Right ventricle myocardium superior (tissue), 1 donor: ENCODE results near the gene CSNK1E. TPM values are rescaled to one million over a fixed set of nuclear protein-coding genes. Genes with fewer than 3 reads are reported as not detected.

Experiments
- ATAC-seq: fragments of 200-7000 bp; cut with Tn5 transposase; one replicate; pipeline ENCODE4 v1.9.1; 2020; ENCODE audit warnings: mild to moderate bottlenecking; ENCODE audit not compliant: poor library complexity
- DNase-seq: peaks from one replicate; pipeline ENCODE4 v3.0.0-alpha.2; 2020
- intact Hi-C: fragments of 100-400 bp; cut with DNase I; formaldehyde crosslinking; loops from one replicate; pipeline ENCODE4 v1.11.2; 2022
- total RNA-seq: library from RNA; stranded (reverse); fragmentation: NEBNext Ultra II Directional; extraction: Animal tissue kit (Norgen Biotek cat#: 25700); gene quantifications from one replicate; pipeline ENCODE4 v1.2.1, GENCODE V29; 2021
- donor health status: DM: no; HTN: yes; CAD: no; lungs with severe emphysema.

Gene CSNK1E
- total RNA-seq, 1 donor from 2014 or later, result 65.7 TPM

DNA sequence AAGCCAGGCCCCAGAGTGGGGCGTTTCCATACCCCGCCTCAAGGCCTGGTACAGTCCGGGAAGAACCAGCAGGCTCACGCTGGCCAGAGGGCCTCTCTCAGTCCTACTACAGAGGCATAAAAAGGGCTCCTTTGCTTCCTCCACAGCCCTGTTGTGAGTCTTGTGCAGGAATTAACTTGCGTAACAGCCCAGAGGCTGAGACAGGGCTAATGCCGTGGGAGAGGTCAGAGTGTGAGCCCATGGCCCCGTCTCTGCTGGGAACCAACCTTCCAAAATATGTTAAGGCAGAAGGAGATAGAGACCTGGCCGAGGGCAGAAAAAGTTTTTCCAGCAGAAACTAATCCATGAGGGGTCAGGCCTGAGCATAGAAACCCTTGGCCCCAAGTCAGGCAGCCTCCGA is 24.5 kb downstream of the CSNK1E start:
- ATAC-seq, result peak; percentile 5
- intact Hi-C loops, result no loop called here

GRCh38 chr22:38291201-38291777 is 25.9 kb downstream of the CSNK1E start:
- ATAC-seq, result no peak
- no peak for DNase-seq
- intact Hi-C loops, result no loop called here

More for the DNA sequence above, 24.5 kb downstream of the CSNK1E start:
- DNase-seq, result no peak

DNA sequence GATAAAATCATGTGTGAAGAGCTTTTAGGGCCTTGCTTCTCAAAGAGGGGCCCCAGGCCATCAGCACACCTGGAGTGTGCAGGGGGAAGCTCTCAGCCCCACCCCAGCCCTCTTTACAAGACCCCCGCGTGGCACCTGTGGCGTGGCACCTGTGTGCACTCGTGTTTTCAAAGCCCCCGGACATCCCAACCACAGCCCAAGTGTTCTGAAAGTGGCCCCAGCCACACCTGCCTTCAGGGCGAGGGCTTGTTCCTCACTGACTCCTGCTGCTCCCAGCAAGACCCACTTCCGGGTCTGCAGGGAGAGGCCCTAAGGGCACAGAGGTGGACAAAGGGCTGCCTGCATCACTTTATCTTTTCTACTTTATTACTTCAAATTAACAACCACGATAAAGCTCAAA is 26.9 kb downstream of the CSNK1E start:
- no peak for DNase-seq

DNA sequence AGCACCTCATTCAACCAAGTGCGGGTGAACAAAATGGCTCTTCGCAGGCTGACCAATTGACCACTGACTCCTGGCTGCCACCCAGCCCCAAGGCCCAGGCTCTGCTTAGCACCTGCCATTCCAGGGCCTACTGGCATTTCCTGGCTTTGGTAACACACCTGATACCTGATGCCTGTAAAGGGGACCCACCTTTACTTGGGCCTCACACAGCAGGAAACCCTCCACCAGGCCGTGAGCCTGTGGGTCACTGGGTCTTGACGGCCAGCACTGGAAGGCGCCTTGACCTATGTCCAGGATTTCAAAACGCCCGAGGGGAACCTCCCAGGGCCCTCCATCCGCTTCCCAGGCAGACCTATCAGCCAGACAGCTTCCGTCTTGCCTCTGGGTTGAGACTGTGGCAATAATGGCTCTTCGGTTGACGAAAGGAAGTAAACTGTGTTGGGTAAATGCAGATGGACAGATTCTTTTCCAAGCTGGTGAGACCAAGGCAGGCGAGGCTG is 27.6 kb downstream of the CSNK1E start:
- ATAC-seq (peak; percentile 13), DNase-seq (no peak)
- intact Hi-C loops, result no loop called here

More for the DNA sequence above, 26.9 kb downstream of the CSNK1E start:
- ATAC-seq, result no peak
- intact Hi-C loops, result no loop called here

GRCh38 chr22:38286915-38287669 is 30.1 kb downstream of the CSNK1E start:
- ATAC-seq (no peak), DNase-seq (no peak)
- intact Hi-C loops, result no loop called here

DNA sequence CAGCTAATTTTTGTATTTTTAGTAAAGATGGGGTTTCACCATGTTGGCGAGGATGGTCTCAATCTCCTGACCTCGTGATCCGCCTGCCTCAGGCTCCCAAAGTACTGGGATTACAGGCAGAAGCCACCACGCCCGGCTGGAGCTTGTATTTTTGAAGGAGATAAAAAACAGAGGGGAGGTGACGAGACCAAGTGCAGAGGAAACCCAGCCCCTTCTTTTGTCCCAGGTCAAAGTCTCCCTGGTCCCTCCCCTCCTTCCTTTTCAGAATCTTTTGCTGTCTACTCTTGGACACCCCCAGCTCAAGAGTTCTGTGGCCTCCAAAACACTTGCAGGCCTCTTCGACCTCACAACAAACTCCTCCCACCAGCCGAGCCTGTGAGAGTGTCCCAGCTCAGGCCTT is 32.2 kb downstream of the CSNK1E start:
- DNase-seq (no peak), ATAC-seq (no peak)
- intact Hi-C loops, result no loop called here

- DNase-seq (no peak), ATAC-seq (peak; percentile 48)
Observed at GRCh38 chr22:38284042-38284402, 33.2 kb downstream of the CSNK1E start.

DNA sequence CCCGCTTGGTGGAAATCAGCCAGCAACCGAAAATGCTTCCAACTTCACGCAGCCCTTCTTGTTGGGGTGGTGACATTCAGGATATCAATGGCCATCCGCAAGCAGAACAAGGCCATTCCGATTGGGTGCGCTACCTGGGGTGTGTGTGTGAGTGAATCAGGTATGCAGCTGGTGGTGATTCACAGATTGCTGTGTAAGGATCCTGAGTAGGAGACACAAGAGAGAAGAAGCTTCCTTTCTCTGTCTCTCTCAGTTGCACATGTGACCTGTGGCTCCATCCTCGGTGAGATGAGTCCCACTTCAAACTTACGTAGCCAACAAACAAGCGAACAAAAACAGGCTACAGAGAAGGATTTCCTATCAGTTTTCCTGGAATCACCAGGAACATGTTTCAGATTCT is 34.8 kb downstream of the CSNK1E start:
- DNase-seq (no peak), ATAC-seq (no peak)
- intact Hi-C loops, result no loop called here

More at GRCh38 chr22:38284042-38284402, 33.2 kb downstream of the CSNK1E start:
- intact Hi-C loops, result no loop called here

DNA sequence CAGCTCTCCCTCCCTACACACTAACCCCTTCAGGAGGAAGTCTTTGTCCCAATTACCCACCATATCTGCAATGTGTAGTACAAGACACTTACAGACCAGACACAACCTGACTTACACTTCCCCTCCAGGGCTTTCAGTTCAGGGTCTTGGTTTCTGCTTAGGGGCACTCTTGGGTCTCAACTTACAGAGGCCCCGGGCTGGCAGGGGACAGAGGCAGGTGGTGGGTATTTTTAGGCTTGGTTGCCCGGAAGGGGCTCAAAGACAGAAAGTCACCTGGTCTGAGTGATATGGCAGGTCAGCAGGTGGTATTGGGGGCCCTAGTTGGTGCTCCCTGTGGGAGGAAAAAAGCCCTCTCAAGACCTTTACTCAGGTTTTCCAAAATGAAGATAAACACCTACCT is 41.1 kb downstream of the CSNK1E start:
- no peak for ATAC-seq
- intact Hi-C loops, result no loop called here
- no peak for DNase-seq

- DNase-seq, result no peak
- peak; percentile 23 for ATAC-seq
- intact Hi-C loops, result no loop called here
Observed at GRCh38 chr22:38273135-38273826, 44.0 kb downstream of the CSNK1E start.

DNA sequence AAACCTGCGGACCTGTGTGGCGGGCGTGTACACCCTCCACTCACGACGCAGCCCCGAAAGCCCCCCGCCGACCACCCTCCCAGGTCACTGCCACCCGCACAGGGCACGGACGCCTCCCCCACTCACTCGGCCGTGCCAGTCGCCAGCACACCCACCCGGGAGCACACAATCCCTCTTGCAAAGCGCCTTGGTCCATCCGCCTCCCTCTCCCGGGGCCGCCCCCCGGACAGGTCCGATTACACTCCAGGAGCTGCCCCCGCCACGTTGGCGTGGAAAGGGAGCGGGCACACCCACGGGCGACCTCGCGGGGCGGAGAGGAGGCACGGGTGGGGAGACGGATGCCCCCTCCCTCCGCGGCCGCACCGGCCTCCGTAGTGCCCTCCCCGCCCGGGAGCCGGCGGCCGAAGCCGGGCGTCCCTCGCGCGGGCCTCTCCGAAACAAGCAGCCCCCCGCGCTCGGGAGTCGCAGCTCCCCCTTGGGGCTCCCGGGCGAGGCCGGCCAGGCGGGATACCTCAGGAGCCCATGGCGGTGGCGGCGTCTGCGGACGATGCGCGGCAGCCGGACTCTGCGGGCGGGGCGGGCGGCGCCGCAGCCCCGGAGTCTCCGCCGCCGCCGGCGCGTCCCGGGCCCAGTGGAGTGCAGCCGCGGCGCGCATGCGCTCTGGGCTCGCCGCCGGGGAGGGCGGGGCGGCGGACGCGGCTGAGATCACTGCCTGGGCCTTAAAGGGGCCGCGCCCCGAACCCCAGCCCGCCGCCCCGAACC is 44.7 kb downstream of the CSNK1E start, which contains the start of gene TMEM184B:
Gene TMEM184B, minus strand, starts transcription at position 638 of the 762 bp plus-strand sequence. CDS start 25,049 bp downstream, outside the sequence.
- DNase-seq, result peak; percentile 90
- peak; percentile 97 for ATAC-seq
- intact Hi-C loops, result no loop called here

DNA sequence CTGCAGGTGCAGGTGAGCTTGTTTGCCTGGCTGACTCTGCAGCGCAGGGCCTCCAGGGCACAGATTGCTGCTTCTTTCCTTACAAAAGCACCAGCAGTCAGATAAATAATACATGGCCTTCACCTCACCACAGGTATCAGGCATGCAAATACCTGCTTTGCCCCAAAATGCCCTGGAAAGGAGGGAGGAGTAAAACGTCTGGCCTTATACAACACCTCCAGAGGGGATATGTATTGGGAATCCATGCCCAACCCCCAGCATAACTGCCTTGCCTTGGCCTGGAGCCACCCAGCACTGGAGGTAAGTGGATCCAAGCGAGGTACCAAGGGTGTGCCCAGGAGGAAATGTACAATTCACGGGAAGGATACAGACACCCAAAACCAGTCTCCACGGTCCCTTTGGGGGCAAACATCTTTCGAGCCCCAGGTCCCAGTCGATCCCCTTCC is 45.3 kb downstream of the CSNK1E start:
- peak; percentile 46 for DNase-seq
- intact Hi-C loops, result no loop called here

DNA sequence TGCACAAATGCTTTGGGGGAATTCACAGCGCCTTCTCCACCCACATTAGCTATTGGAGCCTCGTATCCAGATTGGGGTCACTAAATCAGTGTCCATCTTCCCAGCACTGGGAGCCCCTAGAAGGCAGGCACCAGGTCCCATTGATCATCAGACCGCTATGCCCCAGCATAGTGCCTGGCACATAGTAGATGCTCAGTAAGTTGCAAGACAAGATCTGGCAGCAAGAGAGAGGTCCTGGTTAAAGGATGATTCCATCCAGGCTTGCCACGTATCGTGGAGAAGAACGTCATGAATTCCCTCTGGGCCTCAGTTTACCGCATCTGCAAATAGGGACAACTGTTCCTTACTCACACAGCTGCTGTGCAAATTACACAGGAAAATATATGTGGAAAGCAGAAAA is 46.1 kb downstream of the CSNK1E start:
- intact Hi-C loops, result no loop called here
- DNase-seq (no peak), ATAC-seq (no peak)

More for the DNA sequence above, 45.3 kb downstream of the CSNK1E start:
- ATAC-seq, result peak; percentile 34

DNA sequence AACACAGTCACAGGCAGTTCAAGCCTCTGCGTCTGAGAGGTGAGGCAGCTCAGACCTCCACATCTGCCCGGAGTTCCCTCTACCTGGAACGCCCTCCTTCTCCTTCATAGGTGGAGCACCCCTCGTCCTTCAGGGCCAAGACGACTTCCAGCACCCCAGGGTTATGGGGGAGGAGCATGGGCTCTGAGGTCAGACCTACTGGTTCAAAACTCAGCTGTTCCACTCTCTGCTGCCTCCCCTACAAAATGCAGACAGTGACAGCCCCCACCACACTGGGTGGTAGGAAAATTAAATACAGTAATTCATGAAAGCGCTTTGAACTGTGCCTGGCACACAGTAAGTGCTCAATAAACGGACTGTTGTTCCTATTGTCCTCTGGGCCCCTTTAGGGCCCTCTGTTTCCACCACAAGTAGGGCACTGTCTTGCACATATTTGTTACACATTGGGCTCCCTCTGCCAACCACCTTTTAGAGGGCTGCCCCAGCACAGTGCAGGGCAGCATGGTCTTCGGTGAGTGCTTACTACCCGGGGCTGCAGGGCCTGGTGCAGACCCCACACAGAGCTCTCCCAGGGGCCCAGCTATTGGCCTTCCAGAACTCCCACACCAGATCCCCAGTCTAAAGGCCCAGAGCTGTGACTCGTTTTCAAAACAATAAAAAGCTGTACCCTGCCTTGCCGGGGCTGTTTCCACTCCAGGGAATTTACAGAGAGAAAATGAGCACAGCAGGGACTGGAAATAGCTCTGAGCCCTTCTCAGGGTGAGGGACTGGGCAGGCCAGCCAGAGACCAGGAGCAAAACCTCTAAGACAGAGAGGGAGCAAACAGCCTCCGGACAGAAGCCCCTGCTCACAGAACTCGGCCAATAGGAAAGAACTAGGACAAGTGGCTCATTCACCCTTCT is 46.9 kb downstream of the CSNK1E start:
- intact Hi-C loops, result no loop called here
- ATAC-seq (no peak), DNase-seq (no peak)

- ATAC-seq (no peak), DNase-seq (no peak)
- intact Hi-C loops, result no loop called here
Observed at GRCh38 chr22:38269466-38269865, 47.8 kb downstream of the CSNK1E start.

GRCh38 chr22:38267086-38267485 is 50.1 kb downstream of the CSNK1E start:
- intact Hi-C loops, result no loop called here
- peak; percentile 36 for ATAC-seq
- peak; percentile 50 for DNase-seq

GRCh38 chr22:38266120-38266519 is 51.1 kb downstream of the CSNK1E start:
- DNase-seq (no peak), ATAC-seq (no peak)
- intact Hi-C loops, result no loop called here

- intact Hi-C loops, result no loop called here
- no peak for ATAC-seq
- no peak for DNase-seq
Observed at GRCh38 chr22:38264322-38264843, 52.9 kb downstream of the CSNK1E start.
